Measurements from ENCODE around the gene EBI3.

EBI3 gene

GRCh38 chr19:4232614-4233281 lies 3.4 kb downstream of the EBI3 start:
- TF ChIP-seq CSRNP3 (CRISPR knock-in tag; IDR thresholded peaks at IDR 0.05) (no peak), ARNTL (CRISPR knock-in tag; IDR thresholded peaks at IDR 0.05; ENCODE audit: borderline replicate concordance, low read depth) (no peak), ZFP3 (CRISPR knock-in tag; IDR thresholded peaks at IDR 0.05) (no peak)
- peak; percentile 56 for ATAC-seq

- TF ChIP-seq TOX (CRISPR knock-in tag; IDR thresholded peaks at IDR 0.05; ENCODE audit: borderline replicate concordance) (no peak), GLIS3 (CRISPR knock-in tag; IDR thresholded peaks at IDR 0.05) (0 out of 2 replicates have a peak, but pooled peaks have one; percentile 57), ARNTL (CRISPR knock-in tag; IDR thresholded peaks at IDR 0.05; ENCODE audit: borderline replicate concordance, low read depth) (no peak), ZNF8 (CRISPR knock-in tag; IDR thresholded peaks at IDR 0.05) (no peak), RARB (CRISPR knock-in tag; IDR thresholded peaks at IDR 0.05) (no peak), CSRNP3 (CRISPR knock-in tag; IDR thresholded peaks at IDR 0.05) (no peak), SNAI2 (CRISPR knock-in tag; IDR thresholded peaks at IDR 0.05) (no peak), TCF4 (CRISPR knock-in tag; IDR thresholded peaks at IDR 0.05; ENCODE audit: borderline replicate concordance) (no peak), ZC3H10 (CRISPR knock-in tag; IDR thresholded peaks at IDR 0.05) (no peak)
- ATAC-seq = peak; percentile 77
Observed at GRCh38 chr19:4233282-4233853, 4.0 kb downstream of the EBI3 start.

- no peak for ATAC-seq
- TF ChIP-seq RARB (CRISPR knock-in tag; IDR thresholded peaks at IDR 0.05) (no peak), SNAI2 (CRISPR knock-in tag; IDR thresholded peaks at IDR 0.05) (no peak), OSR1 (CRISPR knock-in tag; IDR thresholded peaks at IDR 0.05) (no peak), TCF4 (CRISPR knock-in tag; IDR thresholded peaks at IDR 0.05; ENCODE audit: borderline replicate concordance) (no peak), CSRNP3 (CRISPR knock-in tag; IDR thresholded peaks at IDR 0.05) (no peak), POU6F1 (CRISPR knock-in tag; IDR thresholded peaks at IDR 0.05; ENCODE audit: borderline replicate concordance, low read depth) (no peak), BACH2 (CRISPR knock-in tag; IDR thresholded peaks at IDR 0.05; ENCODE audit: borderline replicate concordance) (no peak), ZNF565 (CRISPR knock-in tag; conservative IDR thresholded peaks at IDR 0.05; ENCODE audit: low read depth) (no peak), PATZ1 (CRISPR knock-in tag; IDR thresholded peaks at IDR 0.05; ENCODE audit: borderline replicate concordance) (no peak), TOX (CRISPR knock-in tag; IDR thresholded peaks at IDR 0.05; ENCODE audit: borderline replicate concordance) (no peak), ARNTL (CRISPR knock-in tag; IDR thresholded peaks at IDR 0.05; ENCODE audit: borderline replicate concordance, low read depth) (no peak), ISL1 (CRISPR knock-in tag; IDR thresholded peaks at IDR 0.05) (no peak), ZFP3 (CRISPR knock-in tag; IDR thresholded peaks at IDR 0.05) (no peak), ZNF8 (CRISPR knock-in tag; IDR thresholded peaks at IDR 0.05) (no peak), GLIS3 (CRISPR knock-in tag; IDR thresholded peaks at IDR 0.05) (no peak), PPARA (CRISPR knock-in tag; IDR thresholded peaks at IDR 0.05; ENCODE audit: borderline replicate concordance) (no peak), ZNF70 (CRISPR knock-in tag; IDR thresholded peaks at IDR 0.05) (no peak), ZC3H10 (CRISPR knock-in tag; IDR thresholded peaks at IDR 0.05) (no peak), CREB5 (CRISPR knock-in tag; IDR thresholded peaks at IDR 0.05; ENCODE audit: low read depth) (no peak)
Observed at GRCh38 chr19:4234142-4234861, 5.0 kb downstream of the EBI3 start.
